Subcutaneous adipose tissue (tissue), 4 donors: Measurements from ENCODE around the gene SLC43A3. TPM values are rescaled to one million over a fixed set of nuclear protein-coding genes. Genes with fewer than 3 reads are reported as not detected.

Experiments
- CTCF ChIP-seq: fragments of 450-650 bp; IDR thresholded peaks from one replicate; pipeline ENCODE4 v1.5.1; 2016; ENCODE audit warnings: low read depth, mild to moderate bottlenecking, control low read depth, antibody characterized with exemption, moderate library complexity
- total RNA-seq, 4 donors: library from RNA; depleted of rRNA; stranded (reverse); fragments of >200 nt; gene quantifications; one replicate each; pipeline ENCODE4 v1.1.0, GENCODE V29; 2016

SLC43A3 gene
- total RNA-seq, 4 donors from 2014 or later: 50.1 to 108 (median 80.2) TPM

GRCh38 chr11:57386178-57386940, 40.6 kb downstream of the SLC43A3 start:
- TF ChIP-seq CTCF: no peak

GRCh38 chr11:57380975-57381374, 45.9 kb downstream of the SLC43A3 start, which contains the start of gene PRG3:
Gene PRG3, minus strand, starts transcription at chr11:57381150. Its CDS starts 442 bp downstream, at chr11:57380708.
- no peak for TF ChIP-seq CTCF

GRCh38 chr11:57379732-57380131, 47.2 kb downstream of the SLC43A3 start:
- TF ChIP-seq CTCF: no peak

- no peak for TF ChIP-seq CTCF
Measured at GRCh38 chr11:57378186-57378585, 48.7 kb downstream of the SLC43A3 start.

- no peak for TF ChIP-seq CTCF
Measured at GRCh38 chr11:57377107-57377506, 49.8 kb downstream of the SLC43A3 start.

GRCh38 chr11:57376095-57377090, 50.5 kb downstream of the SLC43A3 start:
- TF ChIP-seq CTCF: no peak

GRCh38 chr11:57375490-57375889, 51.4 kb downstream of the SLC43A3 start:
- TF ChIP-seq CTCF: no peak
